GM12875 (cell line): ENCODE measurements around the gene TMEM45B.
"Not testable (repeated sequence)": the region's sequence is repeated elsewhere in the genome, so short reads cannot be mapped to it uniquely, and the experiment has no call there.

Experiments
- H3K4me3 ChIP-seq: one replicate; pipeline ENCODE4 v1.5.1; 2011; ENCODE audit warnings: low read depth, low read length, control low read depth
- CTCF ChIP-seq: IDR thresholded peaks from 2 replicates; pipeline ENCODE4 v1.5.1; 2011; ENCODE audit warnings: low read depth, mild to moderate bottlenecking, control low read depth, inconsistent platforms, low read length, moderate library complexity, borderline replicate concordance; ENCODE audit not compliant: insufficient read depth

Gene TMEM45B

DNA sequence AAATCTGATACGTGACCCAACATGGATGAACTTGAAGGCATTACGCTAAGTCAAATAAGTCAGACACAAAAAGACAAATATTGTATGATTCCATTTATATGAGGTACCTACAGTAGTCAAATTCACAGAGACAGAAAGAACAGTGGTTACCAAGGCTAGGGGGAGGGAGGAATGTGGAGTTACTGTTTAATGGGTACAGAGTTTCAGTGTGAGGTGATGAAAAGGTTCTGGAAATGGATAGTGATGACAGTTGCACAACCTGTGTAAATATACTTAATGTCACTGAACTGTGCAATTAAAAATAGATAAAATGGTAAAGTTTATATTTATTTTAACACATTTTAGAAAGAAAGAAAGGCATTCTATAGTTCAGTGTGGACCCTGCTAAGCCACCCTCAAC is 24.1 kb upstream of the TMEM45B start:
- no peak overlapping the region for H3K4me3 ChIP-seq
- TF ChIP-seq CTCF, result no peak

DNA sequence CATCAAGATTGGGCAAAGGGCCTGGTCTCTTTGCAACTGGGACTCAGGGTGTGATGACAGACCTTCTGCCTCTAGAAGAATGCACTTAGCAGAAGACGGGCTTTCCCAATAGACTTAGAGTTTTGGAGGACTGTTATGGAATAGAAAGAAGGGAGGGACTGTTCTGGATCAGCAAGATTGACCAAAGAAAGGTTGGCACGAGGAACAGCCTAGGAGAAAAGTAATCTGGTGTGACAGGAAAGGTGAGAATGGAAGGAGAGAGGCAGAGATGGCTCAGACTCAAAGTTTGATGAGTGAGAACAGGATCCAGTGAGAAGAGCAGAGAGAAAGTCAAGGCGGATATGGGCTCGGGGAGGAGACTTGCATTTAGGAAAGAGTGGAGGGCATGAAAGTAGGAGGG is 23.0 kb upstream of the TMEM45B start:
- no peak overlapping the region for H3K4me3 ChIP-seq
- no peak for TF ChIP-seq CTCF

DNA sequence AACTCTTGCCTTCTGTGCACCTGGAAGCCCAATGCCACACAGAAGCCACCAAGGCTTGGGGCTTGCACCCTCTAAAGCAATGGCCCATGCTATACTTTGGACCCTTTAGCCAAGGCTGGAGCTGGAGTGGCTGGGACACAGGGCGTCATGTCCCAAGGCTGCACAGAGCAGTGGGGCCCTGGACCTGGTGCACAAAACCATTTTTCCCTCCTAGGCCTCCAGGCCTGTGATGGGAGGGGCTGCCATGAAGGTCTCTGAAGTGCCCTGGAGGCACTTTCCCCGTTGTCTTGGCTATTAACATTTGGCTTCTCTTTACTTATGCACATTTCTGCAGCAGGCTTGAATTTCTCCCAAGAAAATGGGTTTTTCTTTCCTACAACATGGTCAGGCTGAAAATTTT is 20.6 kb upstream of the TMEM45B start:
- TF ChIP-seq CTCF, result no peak
- H3K4me3 ChIP-seq, result no peak overlapping the region

- no peak for TF ChIP-seq CTCF
- H3K4me3 ChIP-seq, result no peak overlapping the region
Observed at GRCh38 chr11:129798212-129798611, 17.4 kb upstream of the TMEM45B start.

GRCh38 chr11:129800162-129800561 is 15.5 kb upstream of the TMEM45B start:
- H3K4me3 ChIP-seq, result not testable (repeated sequence)

GRCh38 chr11:129800655-129801054 is 15.0 kb upstream of the TMEM45B start:
- no peak for TF ChIP-seq CTCF
- no peak overlapping the region for H3K4me3 ChIP-seq

DNA sequence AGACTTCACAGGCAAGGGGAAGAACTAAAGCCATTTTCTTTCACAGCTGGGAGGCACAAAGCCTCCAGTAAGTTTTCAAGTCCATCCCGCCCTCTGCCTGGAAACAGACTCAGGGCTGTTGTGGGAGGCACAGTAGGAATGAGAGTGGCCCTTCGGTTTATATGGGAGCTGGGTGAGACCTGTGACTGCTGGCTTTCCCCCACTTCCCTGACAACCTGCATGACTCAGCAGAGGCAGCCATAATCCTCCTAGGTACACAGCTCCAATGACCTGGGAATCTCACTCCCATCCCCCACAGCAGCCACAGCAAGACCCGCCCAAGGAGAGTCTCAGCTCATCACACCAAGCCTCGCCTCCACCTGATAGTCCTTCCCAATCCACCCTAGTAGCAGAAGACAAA is 12.1 kb upstream of the TMEM45B start:
- no peak for TF ChIP-seq CTCF
- no peak overlapping the region for H3K4me3 ChIP-seq

DNA sequence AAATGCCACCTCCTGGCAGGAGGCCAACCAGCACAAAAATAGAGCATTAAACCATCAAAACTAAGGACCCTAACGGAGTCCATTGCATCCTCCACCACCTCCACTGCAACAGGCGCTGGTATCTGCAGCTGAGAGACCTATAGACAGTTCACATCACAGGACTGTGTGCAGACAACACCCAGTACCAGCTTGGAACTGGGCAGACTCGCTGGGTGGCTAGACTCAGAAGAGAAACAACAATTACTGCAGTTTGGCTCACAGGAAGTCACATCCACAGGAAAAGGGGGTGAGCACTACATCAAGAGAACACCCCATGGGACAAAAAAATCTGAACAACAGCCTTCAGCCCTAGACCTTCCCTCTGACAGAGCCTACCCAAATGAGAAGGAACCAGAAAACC is 11.6 kb upstream of the TMEM45B start:
- no peak for TF ChIP-seq CTCF
- H3K4me3 ChIP-seq, result no peak overlapping the region

- not testable (repeated sequence) for H3K4me3 ChIP-seq
Observed at GRCh38 chr11:129808241-129808640, 7.4 kb upstream of the TMEM45B start.
